Lower leg skin (tissue), 3 donors: ENCODE measurements around the gene SORCS2.

Experiments used
- POLR2A ChIP-seq, 2 donors: fragments of 450-650 bp; IDR thresholded peaks; one replicate each; pipeline ENCODE4 v1.6.1; 2016 to 2017; ENCODE audit warnings: antibody characterized with exemption in 2 of 2, mild to moderate bottlenecking in 1 of 2, moderate library complexity in 1 of 2
- TF ChIP-seq, protein P1 (sequence below), 3 donors: fragments of 450-650 bp; IDR thresholded peaks; one replicate each; pipeline ENCODE4 v1.5.1; 2016; ENCODE audit warnings: antibody characterized with exemption in 3 of 3, mild to moderate bottlenecking in 3 of 3, moderate library complexity in 2 of 3

DNA sequence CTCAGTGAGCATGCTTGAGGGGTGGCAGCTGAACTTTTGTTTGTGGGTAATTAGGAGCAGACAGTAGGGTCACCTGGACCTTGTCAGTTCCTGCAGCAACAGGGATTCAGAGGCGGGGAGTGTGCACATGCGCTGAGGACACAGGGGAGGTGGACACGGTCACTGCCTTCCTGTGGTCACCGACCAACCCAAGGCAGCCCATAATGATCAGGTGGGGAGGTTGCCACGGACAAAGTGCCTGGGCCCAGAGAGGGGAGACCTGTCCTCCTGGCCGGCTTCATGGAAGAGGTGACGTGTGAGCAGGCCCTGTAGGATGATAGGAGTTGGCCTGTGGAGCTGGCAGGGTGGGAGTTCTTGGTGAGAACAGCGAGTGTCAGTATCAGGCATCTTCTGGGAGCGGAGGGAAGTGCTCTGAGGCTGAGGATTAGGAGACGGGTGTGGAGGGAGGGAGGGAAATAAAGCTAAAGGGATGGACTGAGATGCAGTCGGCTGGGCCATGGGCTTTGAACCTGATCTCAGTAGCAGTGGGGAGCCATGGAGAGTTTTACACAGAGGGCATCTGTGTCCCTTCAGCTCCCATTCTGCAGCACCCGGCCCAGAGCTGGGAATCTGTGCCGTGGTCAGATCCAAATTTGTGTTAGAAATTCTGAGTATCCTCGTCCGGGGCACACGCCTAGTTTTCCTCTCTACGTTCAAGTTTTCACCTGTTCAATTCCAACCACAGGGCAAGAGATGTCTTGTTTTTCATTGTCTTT, 142.4 kb downstream of the SORCS2 start:
- TF ChIP-seq, protein P1, sequence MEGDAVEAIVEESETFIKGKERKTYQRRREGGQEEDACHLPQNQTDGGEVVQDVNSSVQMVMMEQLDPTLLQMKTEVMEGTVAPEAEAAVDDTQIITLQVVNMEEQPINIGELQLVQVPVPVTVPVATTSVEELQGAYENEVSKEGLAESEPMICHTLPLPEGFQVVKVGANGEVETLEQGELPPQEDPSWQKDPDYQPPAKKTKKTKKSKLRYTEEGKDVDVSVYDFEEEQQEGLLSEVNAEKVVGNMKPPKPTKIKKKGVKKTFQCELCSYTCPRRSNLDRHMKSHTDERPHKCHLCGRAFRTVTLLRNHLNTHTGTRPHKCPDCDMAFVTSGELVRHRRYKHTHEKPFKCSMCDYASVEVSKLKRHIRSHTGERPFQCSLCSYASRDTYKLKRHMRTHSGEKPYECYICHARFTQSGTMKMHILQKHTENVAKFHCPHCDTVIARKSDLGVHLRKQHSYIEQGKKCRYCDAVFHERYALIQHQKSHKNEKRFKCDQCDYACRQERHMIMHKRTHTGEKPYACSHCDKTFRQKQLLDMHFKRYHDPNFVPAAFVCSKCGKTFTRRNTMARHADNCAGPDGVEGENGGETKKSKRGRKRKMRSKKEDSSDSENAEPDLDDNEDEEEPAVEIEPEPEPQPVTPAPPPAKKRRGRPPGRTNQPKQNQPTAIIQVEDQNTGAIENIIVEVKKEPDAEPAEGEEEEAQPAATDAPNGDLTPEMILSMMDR (IDR thresholded peaks at IDR 0.05) = no peak
- no peak for TF ChIP-seq POLR2A (IDR thresholded peaks at IDR 0.05)
